Peyer's patch (tissue), 4 donors: ENCODE data around the gene MED13L. TPM values are rescaled to one million over a fixed set of nuclear protein-coding genes. Genes with fewer than 3 reads are reported as not detected.

ENCODE experiments used
- DNase-seq, 3 donors: peaks; one replicate each; pipeline ENCODE4 v3.0.0-alpha.2; 2017 to 2019
- H3K27ac ChIP-seq, 4 donors: fragments of 200-600 bp; sonication (generic); one replicate each; pipeline ENCODE4 v1.5.1; 2016 to 2019
- H3K27me3 ChIP-seq, 2 donors: fragments of 200-600 bp; sonication (generic); one replicate each; pipeline ENCODE4 v1.5.1; 2019
- H3K36me3 ChIP-seq, 3 donors: fragments of 200-600 bp; sonication (generic); one replicate each; pipeline ENCODE4 v1.5.1; 2016 to 2019
- H3K4me1 ChIP-seq, 4 donors: fragments of 200-600 bp; sonication (generic); one replicate each; pipeline ENCODE4 v1.5.1; 2016 to 2019
- H3K4me3 ChIP-seq, 4 donors: fragments of 200-600 bp; sonication (generic); 1 replicate in 3 of 4; 2 replicates in 1 of 4; pipeline ENCODE4 v1.5.1; 2016 to 2019; ENCODE audit warnings: mild to moderate bottlenecking in 1 of 4
- H3K9me3 ChIP-seq, 4 donors: fragments of 200-600 bp; sonication (generic); one replicate each; pipeline ENCODE4 v1.5.1; 2016 to 2019; ENCODE audit warnings: mild to moderate bottlenecking in 1 of 4
- CTCF ChIP-seq, 6 experiments: fragments of 450-650 bp in 4 of 6; fragments of 200-600 bp in 2 of 6; sonication (generic) in 1 of 6; IDR thresholded peaks; one replicate each; pipeline ENCODE4 v1.5.1; 2017 to 2019; ENCODE audit warnings: antibody characterized with exemption in 6 of 6, mild to moderate bottlenecking in 3 of 6, moderate library complexity in 1 of 6
- POLR2A ChIP-seq, 2 donors: fragments of 450-650 bp; IDR thresholded peaks; one replicate each; pipeline ENCODE4 v1.5.1; 2017; ENCODE audit warnings: antibody characterized with exemption in 2 of 2, mild to moderate bottlenecking in 2 of 2, moderate library complexity in 2 of 2
- total RNA-seq, 4 donors: library from RNA; depleted of rRNA; stranded (reverse); fragments of >200 nt; gene quantifications; one replicate each; pipeline ENCODE4 v1.1.0, GENCODE V29; 2016

The MED13L gene
- total RNA-seq, 4 donors from 2014 or later, result 127 to 181 (median 145) TPM

- Histone ChIP-seq H3K27ac (no peak overlapping the region), H3K4me3 (no peak overlapping the region), H3K9me3 (no peaks in the 10 kb centered on the region), H3K36me3 (no peaks in the 10 kb centered on the region), H3K27me3 (no peaks in the 10 kb centered on the region), H3K4me1 (peaks cover 0 to 11% (median 0%) of the 10 kb centered on the region in 4 donors)
- DNase-seq, result no peak
- TF ChIP-seq POLR2A (IDR thresholded peaks at IDR 0.05), result no peak
- no peak for TF ChIP-seq CTCF (IDR thresholded peaks at IDR 0.05)
These were observed 103.5 kb downstream of the MED13L start for GRCh38 chr12:116174006-116174405.

DNA sequence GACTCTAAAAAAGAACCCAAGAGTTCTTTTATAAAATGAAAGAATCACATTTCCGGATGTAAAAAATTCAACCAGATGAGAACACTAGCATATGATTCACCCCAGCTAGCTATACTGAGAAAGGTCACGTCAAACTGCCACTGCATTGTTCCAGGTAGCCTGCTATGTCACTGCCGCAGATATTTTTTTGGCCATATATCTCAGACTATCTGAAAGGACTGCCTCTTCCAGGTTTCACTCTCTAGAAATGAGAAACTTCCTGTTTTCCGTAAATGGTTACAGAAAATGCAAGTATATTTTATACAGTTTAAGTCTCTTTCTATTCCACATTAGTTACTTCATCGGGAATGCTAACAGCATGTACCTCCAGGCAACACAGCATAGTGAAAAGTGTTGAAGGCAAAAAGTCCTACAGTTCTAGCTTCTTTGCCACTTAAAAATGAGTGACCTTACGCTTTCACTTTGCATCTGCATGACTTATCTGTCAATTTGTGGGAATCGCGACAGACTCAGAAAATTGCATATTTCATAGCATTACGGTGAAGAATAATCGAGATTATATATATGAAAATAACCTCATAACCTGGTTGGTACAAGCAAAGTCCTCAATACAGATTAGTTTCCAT, 105.2 kb downstream of the MED13L start:
- DNase-seq, result no peak
- TF ChIP-seq CTCF (IDR thresholded peaks at IDR 0.05), result no peak
- TF ChIP-seq POLR2A (IDR thresholded peaks at IDR 0.05), result no peak
- Histone ChIP-seq H3K36me3 (no peaks in the 10 kb centered on the region), H3K4me1 (peaks cover 0 to 11% (median 0%) of the 10 kb centered on the region in 4 donors), H3K27ac (no peak overlapping the region), H3K4me3 (peak overlapping the region in 1 of 4 donors; percentile 5), H3K27me3 (no peaks in the 10 kb centered on the region), H3K9me3 (no peaks in the 10 kb centered on the region)

DNA sequence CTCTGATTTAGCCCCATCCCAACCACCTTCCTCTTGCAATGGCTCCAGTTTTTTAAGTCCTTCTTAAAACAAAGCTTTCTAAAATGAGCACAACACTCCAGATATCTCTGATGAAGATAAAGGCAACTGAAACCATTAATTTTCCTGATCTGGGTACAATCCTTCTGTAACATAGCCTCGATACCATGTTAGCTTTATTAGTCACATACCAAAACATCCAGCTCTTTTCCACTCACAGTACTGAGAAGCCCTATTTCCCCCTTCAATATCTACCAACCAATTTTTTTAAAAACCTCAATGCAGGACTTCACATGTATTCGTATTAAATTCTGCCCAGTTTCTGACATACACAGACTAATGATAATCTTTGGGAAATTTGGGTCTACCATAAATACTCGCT, 105.9 kb downstream of the MED13L start:
- Histone ChIP-seq H3K4me3 (no peak overlapping the region), H3K27me3 (no peaks in the 10 kb centered on the region), H3K9me3 (no peaks in the 10 kb centered on the region), H3K36me3 (no peaks in the 10 kb centered on the region), H3K4me1 (peaks cover 0 to 11% (median 0%) of the 10 kb centered on the region in 4 donors), H3K27ac (no peak overlapping the region)
- TF ChIP-seq POLR2A (IDR thresholded peaks at IDR 0.05), result no peak
- no peak for TF ChIP-seq CTCF (IDR thresholded peaks at IDR 0.05)
- no peak for DNase-seq

GRCh38 chr12:116169071-116169470, 108.4 kb downstream of the MED13L start:
- no peak overlapping the region for H3K4me3 ChIP-seq
- peaks cover 0 to 28% (median 0%) of the 10 kb centered on the region in 4 donors for H3K4me1 ChIP-seq
- no peaks in the 10 kb centered on the region for H3K36me3 ChIP-seq
- DNase-seq, result no peak
- no peaks in the 10 kb centered on the region for H3K9me3 ChIP-seq
- TF ChIP-seq POLR2A (IDR thresholded peaks at IDR 0.05), result no peak
- TF ChIP-seq CTCF (IDR thresholded peaks at IDR 0.05), result no peak
- H3K27ac ChIP-seq, result no peak overlapping the region
- no peaks in the 10 kb centered on the region for H3K27me3 ChIP-seq

DNA sequence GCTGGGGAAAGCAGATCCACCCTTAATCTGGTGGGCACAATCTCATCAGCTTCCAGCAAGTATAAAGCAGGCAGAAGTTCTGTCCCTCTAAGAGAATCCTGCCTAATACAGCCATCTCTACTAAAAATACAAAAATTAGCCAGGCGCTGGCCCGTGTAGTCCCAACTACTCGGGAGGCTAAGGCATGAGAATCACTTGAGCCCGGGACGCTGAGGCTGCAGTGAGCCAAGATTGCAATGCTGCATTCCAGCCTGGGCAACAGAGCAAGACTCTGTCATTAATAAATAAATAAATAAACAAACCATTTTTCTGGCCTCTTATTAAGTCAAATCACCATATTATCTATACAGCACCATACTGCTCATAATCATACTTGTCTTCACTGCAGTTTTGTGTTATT, 111.2 kb downstream of the MED13L start:
- no peaks in the 10 kb centered on the region for H3K36me3 ChIP-seq
- TF ChIP-seq CTCF (IDR thresholded peaks at IDR 0.05) (no peak), POLR2A (IDR thresholded peaks at IDR 0.05) (no peak)
- H3K4me3 ChIP-seq, result no peak overlapping the region
- no peaks in the 10 kb centered on the region for H3K27me3 ChIP-seq
- H3K9me3 ChIP-seq, result no peaks in the 10 kb centered on the region
- DNase-seq, result no peak
- peaks cover 0 to 19% (median 0%) of the 10 kb centered on the region in 4 donors for H3K4me1 ChIP-seq
- no peak overlapping the region for H3K27ac ChIP-seq
